HG02870 (cell line): ENCODE measurements around the gene KRTCAP3.
A peak's percentile ranks its signal among the peaks of the same experiment; 100 is the strongest.

Experiments used
- ATAC-seq: cut with Tn5 transposase; IDR thresholded peaks from one replicate; pipeline ENCODE4 v1.9.1; 2021; ENCODE audit warnings: mild to moderate bottlenecking, moderate library complexity; ENCODE audit not compliant: unreplicated experiment

The KRTCAP3 gene

GRCh38 chr2:27435628-27436027 lies 6.6 kb upstream of the KRTCAP3 start:
- no peak for ATAC-seq

- ATAC-seq = no peak
Observed at GRCh38 chr2:27441226-27441926, 805 bp upstream of the KRTCAP3 start.

DNA sequence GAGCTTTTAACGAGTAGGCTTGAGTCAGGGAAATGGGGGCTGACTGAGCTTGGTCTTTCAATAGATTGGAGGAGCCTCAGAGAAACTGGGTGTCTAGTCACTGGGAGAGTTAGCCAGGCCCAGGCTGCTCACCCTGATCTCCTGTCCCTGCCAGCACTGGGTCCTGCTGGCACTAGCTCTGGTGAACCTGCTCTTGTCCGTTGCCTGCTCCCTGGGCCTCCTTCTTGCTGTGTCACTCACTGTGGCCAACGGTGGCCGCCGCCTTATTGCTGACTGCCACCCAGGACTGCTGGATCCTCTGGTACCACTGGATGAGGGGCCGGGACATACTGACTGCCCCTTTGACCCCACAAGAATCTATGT lies 720 bp downstream of the KRTCAP3 start:
- no peak for ATAC-seq

GRCh38 chr2:27445155-27445554 lies 3.0 kb downstream of the KRTCAP3 start:
- no peak for ATAC-seq

GRCh38 chr2:27445615-27446014 lies 3.4 kb downstream of the KRTCAP3 start:
- no peak for ATAC-seq

GRCh38 chr2:27446057-27446456 lies 3.9 kb downstream of the KRTCAP3 start:
- ATAC-seq = no peak

- no peak for ATAC-seq
Observed at GRCh38 chr2:27448381-27448780, 6.2 kb downstream of the KRTCAP3 start.

DNA sequence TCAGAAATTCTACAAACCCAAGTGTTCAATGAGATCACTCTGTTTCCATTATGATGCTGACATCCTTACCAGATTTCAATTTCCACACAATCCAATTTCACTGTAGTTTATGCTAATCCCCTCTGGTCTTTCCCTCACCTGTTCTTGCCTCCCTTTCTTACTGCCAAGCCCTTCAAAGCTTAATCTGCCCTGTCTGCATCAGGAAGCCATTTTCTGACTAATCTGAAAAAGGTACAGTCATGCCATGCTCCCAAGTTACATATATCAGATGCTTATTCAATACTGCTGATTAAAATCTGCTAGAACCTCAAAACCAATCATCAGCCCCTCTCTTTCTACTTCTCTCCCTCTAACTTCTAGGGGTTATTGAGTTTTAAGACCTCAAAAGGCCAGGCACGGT lies 8.9 kb downstream of the KRTCAP3 start:
- no peak for ATAC-seq

- ATAC-seq = no peak
Observed at GRCh38 chr2:27453968-27454367, 11.8 kb downstream of the KRTCAP3 start.

DNA sequence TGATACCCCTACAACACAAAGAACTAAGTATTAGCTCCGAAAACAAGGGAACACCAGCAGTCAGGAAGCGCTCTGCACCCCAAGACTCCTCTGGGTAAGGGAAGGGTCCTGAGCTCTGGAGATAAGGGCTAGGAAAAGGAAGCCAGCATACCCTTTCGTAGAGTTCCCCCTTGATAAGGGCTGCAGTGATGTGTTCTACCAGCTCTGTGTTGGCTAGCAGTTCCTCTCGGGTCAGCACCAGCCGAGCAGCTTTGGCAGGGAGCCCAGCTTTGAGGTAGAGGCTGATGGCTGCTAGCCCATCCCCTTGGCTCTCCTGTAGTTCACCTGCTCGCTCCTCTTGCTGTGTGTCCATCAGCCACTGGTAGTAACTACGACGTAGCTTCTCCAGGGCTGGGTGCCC lies 18.9 kb downstream of the KRTCAP3 start:
- no peak for ATAC-seq

DNA sequence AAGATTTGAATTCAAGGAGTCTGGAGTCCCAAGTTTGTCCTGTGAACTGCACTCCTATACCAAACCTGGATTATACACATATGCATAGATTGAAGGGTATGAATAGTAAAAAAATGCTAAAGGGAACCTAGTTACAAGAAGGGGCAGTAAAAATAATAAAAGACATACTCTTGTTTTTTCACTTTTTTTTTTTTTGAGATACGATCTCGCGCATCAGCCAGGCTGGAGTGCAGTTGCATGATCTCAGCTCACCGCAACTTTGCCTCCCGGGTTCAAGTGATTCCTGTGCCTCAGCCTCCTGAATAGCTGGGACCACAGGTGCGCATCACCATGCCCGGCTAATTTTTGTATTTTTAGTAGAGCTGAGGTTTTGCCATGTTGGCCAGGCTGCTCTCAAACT lies 22.3 kb downstream of the KRTCAP3 start:
- ATAC-seq = no peak

DNA sequence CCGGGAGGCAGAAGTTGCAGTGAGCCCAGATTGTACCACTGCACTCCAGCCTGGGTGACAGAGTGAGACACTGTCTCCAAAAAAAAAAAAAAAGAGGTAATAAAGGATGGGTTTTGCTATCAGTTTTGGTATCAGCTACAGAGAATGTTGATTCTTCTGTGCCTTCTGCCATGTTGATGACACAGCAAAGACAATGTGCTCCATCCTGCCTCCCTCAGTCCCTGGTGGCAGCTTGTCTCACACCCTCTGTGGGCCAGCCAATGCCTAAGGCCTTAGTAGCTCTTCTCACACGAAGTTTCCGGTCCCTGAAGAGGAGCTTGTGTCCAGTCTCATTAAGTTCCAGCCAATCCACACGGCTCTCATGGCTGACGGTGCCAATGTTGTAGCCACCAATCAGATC lies 29.8 kb downstream of the KRTCAP3 start:
- no peak for ATAC-seq

DNA sequence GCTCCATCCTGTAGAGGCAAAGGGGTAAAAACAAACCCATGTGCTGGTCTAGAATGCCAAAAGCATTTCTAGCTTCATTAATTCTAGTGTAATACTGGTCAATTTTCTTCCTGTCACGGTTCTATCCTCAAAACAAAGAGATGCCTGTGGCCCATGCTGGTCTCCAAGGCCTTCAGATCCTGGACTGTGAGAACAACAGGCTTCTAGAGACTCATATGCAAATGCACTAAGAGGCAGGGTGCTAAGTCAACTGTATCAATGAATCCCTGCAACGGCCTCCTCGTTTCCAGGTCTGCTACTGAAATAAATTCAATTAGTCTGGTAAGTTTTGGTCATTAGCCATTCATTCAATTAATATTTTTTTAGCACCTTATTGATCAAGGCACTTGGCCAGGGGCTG lies 43.3 kb downstream of the KRTCAP3 start:
- ATAC-seq = no peak

DNA sequence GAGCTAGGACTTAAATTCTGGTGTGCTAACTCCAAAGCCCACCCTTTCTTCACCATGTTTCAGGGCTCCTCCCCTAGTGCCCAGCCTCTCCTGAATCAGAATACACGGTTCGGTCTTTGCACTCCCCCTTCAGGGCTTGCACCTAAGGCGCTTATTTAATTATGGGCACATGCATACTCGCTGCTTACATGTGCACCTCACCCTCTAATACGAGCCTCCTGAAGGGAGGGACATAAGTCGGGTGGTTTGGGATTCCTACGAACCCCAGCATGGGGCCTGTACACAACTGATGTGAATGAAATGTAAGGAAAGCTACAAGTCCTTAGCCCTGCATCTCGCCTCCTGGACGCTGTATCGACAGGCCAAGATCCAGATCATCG lies 46.9 kb downstream of the KRTCAP3 start:
- ATAC-seq = no peak

GRCh38 chr2:27489498-27490397 lies 47.6 kb downstream of the KRTCAP3 start, which contains the start of gene IFT172:
TSS of gene IFT172 (minus strand) at chr2:27489743. CDS start at chr2:27489653, 90 bp downstream.
- ATAC-seq = peak; percentile 97

GRCh38 chr2:27492557-27492956 lies 50.4 kb downstream of the KRTCAP3 start:
- ATAC-seq = no peak

DNA sequence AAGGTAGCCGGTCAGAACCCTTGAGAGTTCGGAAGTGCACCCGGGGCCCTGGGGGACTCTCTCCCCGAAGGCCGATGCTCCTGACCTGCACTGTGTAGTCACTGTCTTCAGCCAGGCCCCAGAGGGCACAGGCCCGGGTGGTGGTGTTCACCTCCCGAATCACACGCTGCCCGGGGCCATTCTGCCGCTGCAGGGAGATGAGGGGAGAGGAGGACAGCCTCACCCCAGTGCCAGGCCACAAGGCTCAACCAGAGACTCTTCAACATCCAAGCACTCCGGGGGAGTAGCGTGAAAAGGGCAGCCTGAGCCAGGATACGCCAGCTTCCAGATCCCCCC lies 51.7 kb downstream of the KRTCAP3 start:
- no peak for ATAC-seq
